Stimulated activated CD8-positive, alpha-beta memory T cell treated with anti-CD3 and anti-CD28 coated beads, Interleukin-15, amount 100 ng/mL, for 48 hours (primary cell): ENCODE data around the gene PSMG2.
A peak's percentile ranks its signal among the peaks of the same experiment; 100 is the strongest.

ENCODE experiments used
- DNase-seq, 2 donors: peaks; one replicate each; pipeline ENCODE4 v3.0.0-alpha.2; 2020; ENCODE audit warnings: low read depth in 2 of 2

Gene PSMG2, protein sequence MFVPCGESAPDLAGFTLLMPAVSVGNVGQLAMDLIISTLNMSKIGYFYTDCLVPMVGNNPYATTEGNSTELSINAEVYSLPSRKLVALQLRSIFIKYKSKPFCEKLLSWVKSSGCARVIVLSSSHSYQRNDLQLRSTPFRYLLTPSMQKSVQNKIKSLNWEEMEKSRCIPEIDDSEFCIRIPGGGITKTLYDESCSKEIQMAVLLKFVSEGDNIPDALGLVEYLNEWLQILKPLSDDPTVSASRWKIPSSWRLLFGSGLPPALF

DNA sequence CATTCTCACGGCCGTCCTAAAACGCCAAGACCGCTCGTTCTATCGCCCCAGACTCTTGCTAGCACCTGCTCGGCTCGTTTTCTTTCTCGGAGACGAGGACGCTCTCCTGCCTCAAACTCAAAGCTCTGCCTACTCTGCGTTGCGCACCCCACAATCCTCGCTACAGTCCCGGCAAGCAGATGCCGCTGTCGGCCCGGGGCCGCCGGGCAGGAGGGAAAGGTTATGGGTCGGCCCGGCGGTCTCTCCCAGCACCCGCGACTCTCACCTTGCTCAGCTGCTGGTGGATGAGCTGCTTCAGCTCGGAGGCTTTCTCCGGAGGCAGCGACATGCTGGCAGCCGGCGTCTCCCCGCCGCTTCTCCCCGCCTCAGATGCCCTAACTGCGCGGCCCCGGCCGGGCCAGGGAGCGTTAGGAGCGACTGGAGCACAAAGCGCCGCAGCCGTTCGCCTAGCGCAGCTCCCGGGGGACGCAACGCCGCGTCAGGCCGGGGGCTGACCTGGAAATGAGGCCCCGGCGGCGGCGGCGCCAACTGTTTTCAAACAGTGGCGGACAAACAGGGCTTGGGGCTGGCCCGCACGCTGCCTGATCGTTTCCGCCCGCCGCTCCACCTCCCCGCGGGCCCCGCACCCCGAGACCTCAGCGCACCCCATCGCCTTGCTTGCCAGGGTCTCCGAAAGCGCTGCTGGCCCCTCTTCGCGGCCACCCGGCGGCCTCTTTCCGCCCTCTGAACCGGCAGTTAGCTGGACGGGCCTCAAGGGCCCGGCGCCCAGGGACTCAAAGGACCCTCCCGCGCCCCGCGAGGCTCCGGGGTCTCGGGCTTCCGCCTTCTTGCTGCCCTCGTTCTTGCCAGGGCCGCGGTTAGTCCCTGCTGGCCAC, at the start of gene PSMG2, which contains the start of gene CEP76:
PSMG2 (plus strand) TSS at position 822 of the 875 bp plus-strand sequence. CDS start 66 bp downstream, outside the sequence.
CEP76 (minus strand) TSS at position 503 of the 875 bp plus-strand sequence; CDS start at position 328, 175 bp downstream.
- peak; percentile 76 to 81 for DNase-seq

GRCh38 chr18:12654971-12655370, 47.9 kb upstream of the PSMG2 start:
- DNase-seq, result no peak

- no peak for DNase-seq
Observed at GRCh38 chr18:12656605-12656937, 46.3 kb upstream of the PSMG2 start.

DNA sequence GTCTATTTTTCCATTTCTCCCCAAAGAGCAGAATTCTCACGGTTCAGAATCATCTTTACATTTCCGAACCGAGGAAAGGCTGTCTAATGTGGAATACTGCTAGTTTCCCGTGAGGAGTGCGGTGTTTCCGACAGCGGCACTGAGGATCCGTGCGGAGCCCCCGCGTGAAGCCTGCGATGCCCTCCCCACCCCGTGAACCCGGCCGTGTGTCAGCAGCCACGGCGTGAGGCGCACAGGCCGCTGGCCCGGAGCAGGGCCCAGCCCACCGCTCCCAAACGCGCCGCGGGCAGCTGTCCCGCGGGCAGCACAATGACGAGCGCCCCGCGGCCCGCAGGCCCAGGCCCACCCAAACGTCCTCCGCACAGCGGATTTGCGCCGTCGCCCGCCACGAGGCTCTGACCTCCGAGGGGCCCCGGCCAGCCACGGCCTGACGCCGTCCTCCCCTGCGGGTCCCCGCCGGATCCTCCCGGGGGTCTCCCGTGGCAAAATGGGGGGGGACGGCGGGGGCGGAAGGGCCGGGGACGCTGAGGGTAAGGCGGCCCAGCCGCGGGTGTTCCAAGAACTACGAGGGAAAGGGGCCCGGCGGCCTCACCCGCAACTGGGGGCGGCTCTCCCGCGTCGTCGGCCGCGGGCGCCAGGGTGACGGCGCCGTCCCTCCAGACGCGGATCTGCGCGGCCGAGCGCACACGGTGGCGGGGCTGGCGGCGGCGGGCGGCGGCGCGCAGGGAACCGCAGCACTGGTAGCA, 45.7 kb upstream of the PSMG2 start:
- no peak for DNase-seq

GRCh38 chr18:12657684-12658425, 45.0 kb upstream of the PSMG2 start, which contains the start of gene SPIRE1:
TSS of gene SPIRE1 (minus strand) at chr18:12658107. CDS start at chr18:12657866, 241 bp downstream.
- peak in 1 of 2 donors; percentile 9 for DNase-seq

- no peak for DNase-seq
Observed at GRCh38 chr18:12658426-12659138, 44.3 kb upstream of the PSMG2 start.

- no peak for DNase-seq
Observed at GRCh38 chr18:12659904-12660605, 42.8 kb upstream of the PSMG2 start.

GRCh38 chr18:12668041-12668440, 34.8 kb upstream of the PSMG2 start:
- DNase-seq, result no peak

DNA sequence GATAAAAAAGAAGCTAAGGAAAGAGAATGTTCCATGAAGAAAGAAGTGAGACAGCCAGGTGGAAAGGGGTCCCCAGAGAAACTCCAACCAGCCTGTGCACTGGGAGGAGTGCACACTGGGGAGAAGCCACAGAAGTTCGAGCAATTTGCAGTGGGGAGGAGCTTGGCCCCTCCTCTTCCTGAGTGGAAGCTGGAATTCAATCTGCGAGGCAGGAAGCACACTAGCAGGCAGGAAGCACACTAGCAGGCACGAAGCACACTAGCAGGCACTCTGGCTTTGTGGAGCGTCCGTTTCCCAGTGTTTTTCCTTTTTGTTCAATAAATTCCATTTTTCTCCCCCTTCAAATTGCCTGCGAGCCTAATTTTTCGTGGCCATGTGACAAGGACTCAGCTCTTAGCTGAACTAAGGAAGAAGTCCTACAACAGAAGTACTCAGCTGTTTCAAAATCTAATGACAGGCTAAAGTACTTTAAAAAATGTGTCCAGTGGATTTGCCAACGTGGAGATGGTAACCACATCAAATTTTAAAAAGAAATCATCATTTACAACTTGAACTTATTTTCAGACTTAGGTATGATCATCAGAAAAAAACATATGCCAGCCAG, 23.6 kb upstream of the PSMG2 start:
- no peak for DNase-seq

GRCh38 chr18:12686100-12686499, 16.7 kb upstream of the PSMG2 start:
- no peak for DNase-seq

GRCh38 chr18:12689256-12689850, 13.5 kb upstream of the PSMG2 start:
- DNase-seq, result no peak

DNA sequence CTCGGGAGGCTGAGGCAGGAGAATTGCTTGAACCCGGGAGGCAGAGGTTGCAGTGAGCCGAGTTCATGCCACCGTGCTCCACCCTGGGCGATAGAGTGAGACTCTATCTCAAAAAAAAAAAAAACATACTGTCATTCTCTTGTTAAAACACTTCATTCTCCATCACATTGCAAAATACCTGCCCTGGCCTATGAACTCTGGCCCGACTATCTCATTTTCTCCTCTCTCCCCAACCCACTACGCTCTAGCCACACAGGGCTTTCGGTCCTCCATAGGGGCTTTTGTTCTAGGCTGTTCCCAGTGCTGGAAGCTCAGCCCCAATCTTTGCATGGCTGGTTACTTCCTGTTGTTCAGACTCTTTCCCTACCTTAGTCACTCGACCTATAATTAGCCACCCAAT, 10.6 kb upstream of the PSMG2 start:
- DNase-seq, result no peak

GRCh38 chr18:12694032-12694431, 8.8 kb upstream of the PSMG2 start:
- no peak for DNase-seq

DNA sequence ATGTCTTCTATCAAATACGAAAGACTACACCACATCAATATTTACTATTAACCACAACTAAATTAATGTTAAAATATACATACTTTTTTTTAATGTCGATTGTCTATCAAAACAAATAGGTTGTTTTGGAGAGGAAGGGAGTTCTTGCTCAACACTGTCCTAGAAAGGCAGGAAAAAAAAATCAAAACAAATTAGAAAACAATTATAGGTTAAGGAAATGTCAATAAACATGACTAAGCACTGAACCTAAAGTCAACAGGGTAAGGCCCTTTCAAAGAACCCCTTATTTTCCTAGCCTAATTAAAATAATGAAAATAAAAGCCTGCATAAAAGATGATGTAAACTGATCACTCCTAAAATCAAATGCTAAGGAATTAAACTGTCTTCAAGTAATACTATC, 3.1 kb upstream of the PSMG2 start:
- no peak for DNase-seq

DNA sequence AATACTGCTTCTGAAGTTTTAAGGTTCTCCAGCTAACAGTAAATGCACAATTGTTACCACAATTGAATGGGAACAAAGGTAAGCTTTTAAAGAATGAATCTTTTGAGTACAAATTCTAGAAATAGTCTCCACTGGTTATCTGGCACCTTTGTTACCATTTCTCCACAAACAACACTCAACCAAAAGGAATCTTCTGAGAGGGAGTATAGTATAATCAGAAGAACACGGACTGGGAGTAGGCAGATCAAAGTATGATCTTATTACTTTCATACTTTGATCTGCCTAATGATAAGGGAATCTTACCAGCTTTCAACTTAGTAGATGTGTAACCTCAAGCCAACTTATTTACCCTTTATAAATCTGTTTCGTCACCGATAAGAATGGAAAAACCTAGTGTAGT, 1.7 kb upstream of the PSMG2 start:
- DNase-seq, result no peak

GRCh38 chr18:12703096-12703567, 290 bp downstream of the PSMG2 start:
- no peak for DNase-seq

GRCh38 chr18:12703664-12704063, 822 bp downstream of the PSMG2 start:
- no peak for DNase-seq

GRCh38 chr18:12711446-12711845, 8.6 kb downstream of the PSMG2 start:
- no peak for DNase-seq
